ENCODE data around the gene ZNF296.

GRCh38 chr19:45118106-45118505 lies 41.8 kb upstream of the ZNF296 start:
- no peak for TF ChIP-seq CREB5 (CRISPR knock-in tag; IDR thresholded peaks at IDR 0.05; ENCODE audit: low read depth)
- no peak for TF ChIP-seq GLIS3 (CRISPR knock-in tag; IDR thresholded peaks at IDR 0.05)
- TF ChIP-seq ARNTL (CRISPR knock-in tag; IDR thresholded peaks at IDR 0.05; ENCODE audit: borderline replicate concordance, low read depth), result no peak
- TF ChIP-seq ZFP30 (CRISPR knock-in tag; IDR thresholded peaks at IDR 0.05), result no peak
- TF ChIP-seq PATZ1 (CRISPR knock-in tag; IDR thresholded peaks at IDR 0.05; ENCODE audit: borderline replicate concordance), result no peak
- TF ChIP-seq OSR1 (CRISPR knock-in tag; IDR thresholded peaks at IDR 0.05), result no peak
- no peak for TF ChIP-seq RARB (CRISPR knock-in tag; IDR thresholded peaks at IDR 0.05)
- TF ChIP-seq BACH2 (CRISPR knock-in tag; IDR thresholded peaks at IDR 0.05; ENCODE audit: borderline replicate concordance), result no peak
- TF ChIP-seq ISL1 (CRISPR knock-in tag; IDR thresholded peaks at IDR 0.05), result no peak
- TF ChIP-seq PPARA (CRISPR knock-in tag; IDR thresholded peaks at IDR 0.05; ENCODE audit: borderline replicate concordance), result no peak
- TF ChIP-seq TSHZ2 (CRISPR knock-in tag; IDR thresholded peaks at IDR 0.05), result no peak
- no peak for TF ChIP-seq CSRNP3 (CRISPR knock-in tag; IDR thresholded peaks at IDR 0.05)
- TF ChIP-seq SNAI2 (CRISPR knock-in tag; IDR thresholded peaks at IDR 0.05), result no peak
- no peak for TF ChIP-seq ESRRG (CRISPR knock-in tag; IDR thresholded peaks at IDR 0.05)

All from SK-N-SH treated with all-trans-retinoic acid at 6 μM for 48 hours (cell line).